Activated T-helper 2 cell treated with anti-CD3 and anti-CD28 coated beads, Interferon-gamma antibody, Interleukin-2, Interleukin-4, amounts not matched to agents 10 μg/mL and 5 μg/mL and 100 μg/mL, durations not matched to agents 14 hours and 24 hours and 36 hours (primary cell): ENCODE data around the gene FLNB. TPM values are rescaled to one million over a fixed set of nuclear protein-coding genes. Genes with fewer than 3 reads are reported as not detected.

Source experiments
- DNase-seq: peaks from one replicate; pipeline ENCODE4 v3.0.0; 2021; ENCODE audit warnings: low spot score
- H3K27ac Mint-ChIP-seq: one replicate; pipeline ENCODE4 v1.8.0; 2021; ENCODE audit warnings: mixed read lengths
- H3K27me3 Mint-ChIP-seq: one replicate; pipeline ENCODE4 v1.8.0; 2021; ENCODE audit warnings: low read depth, mixed read lengths
- H3K36me3 Mint-ChIP-seq: one replicate; pipeline ENCODE4 v1.8.0; 2021; ENCODE audit warnings: low read depth, mixed read lengths
- H3K4me1 Mint-ChIP-seq: one replicate; pipeline ENCODE4 v1.8.0; 2021; ENCODE audit warnings: low read depth, mixed read lengths
- H3K4me3 Mint-ChIP-seq: one replicate; pipeline ENCODE4 v1.8.0; 2021; ENCODE audit warnings: low read depth, mild to moderate bottlenecking, moderate library complexity, mixed read lengths
- H3K9me3 Mint-ChIP-seq: one replicate; pipeline ENCODE4 v1.8.0; 2021; ENCODE audit warnings: mixed read lengths
- intact Hi-C: fragments of 100-400 bp; cut with micrococcal nuclease; formaldehyde crosslinking; loops from one replicate; pipeline ENCODE4 v1.15.1; 2023
- total RNA-seq: library from RNA; stranded (reverse); gene quantifications from 2 replicates; pipeline ENCODE4 v1.2.3, GENCODE V29; 2022

The FLNB gene
- total RNA-seq, 1 donor from 2014 or later: 35.6 TPM

- no peak for DNase-seq
- intact Hi-C loops: no loop called here
- no peaks in the 10 kb centered on the region for H3K9me3 Mint-ChIP-seq
- H3K27me3 Mint-ChIP-seq: no peaks in the 10 kb centered on the region
- H3K4me3 Mint-ChIP-seq: no peak overlapping the region
- H3K36me3 Mint-ChIP-seq: peaks cover 63% of the 10 kb centered on the region
- H3K27ac Mint-ChIP-seq: no peak overlapping the region
- peaks cover 2% of the 10 kb centered on the region for H3K4me1 Mint-ChIP-seq
Measured at GRCh38 chr3:58124387-58124786, 116.2 kb downstream of the FLNB start.

DNA sequence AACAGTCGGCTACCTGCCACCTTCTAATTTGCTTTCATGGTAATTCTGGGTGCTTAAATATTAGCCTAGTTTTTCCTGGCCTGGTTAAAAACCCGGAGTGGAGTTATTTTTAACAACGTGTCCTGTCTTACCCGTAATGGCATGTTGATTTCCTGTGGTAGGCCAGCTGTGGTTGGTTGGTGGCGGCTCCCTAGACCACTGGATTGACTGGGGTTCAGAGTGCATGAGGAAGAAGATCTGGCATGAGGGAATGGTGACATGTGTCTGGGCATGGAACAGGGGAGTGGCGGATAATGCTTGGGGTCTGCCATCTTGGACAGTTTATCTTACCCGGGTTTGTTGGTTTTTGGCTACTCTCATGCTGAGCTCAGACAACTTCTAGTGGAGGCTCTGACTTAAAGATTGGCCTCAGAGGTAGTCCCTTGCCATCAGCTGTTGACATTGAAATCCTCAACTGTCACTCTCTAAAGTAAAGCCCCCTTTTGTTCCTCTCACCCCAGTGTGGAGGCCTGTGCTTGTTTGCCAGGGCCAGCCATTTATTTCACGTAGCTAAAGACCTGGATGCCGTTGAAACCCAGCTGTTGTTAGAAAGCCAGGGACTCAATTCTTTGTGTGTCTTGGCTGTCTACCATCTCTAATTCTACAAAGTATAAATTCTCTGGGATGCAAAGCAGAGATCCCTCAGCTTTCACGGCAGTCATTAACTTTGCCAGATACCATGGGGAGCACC, 121.0 kb downstream of the FLNB start:
- Mint-ChIP-seq H3K4me1 (peaks cover 2% of the 10 kb centered on the region), H3K4me3 (no peak overlapping the region), H3K27ac (no peak overlapping the region), H3K36me3 (peaks cover 52% of the 10 kb centered on the region), H3K27me3 (no peaks in the 10 kb centered on the region), H3K9me3 (no peaks in the 10 kb centered on the region)
- DNase-seq: no peak
- intact Hi-C loops: no loop called here

GRCh38 chr3:58130591-58130990, 122.4 kb downstream of the FLNB start:
- H3K27ac Mint-ChIP-seq: no peak overlapping the region
- intact Hi-C loops: no loop called here
- no peaks in the 10 kb centered on the region for H3K27me3 Mint-ChIP-seq
- H3K4me3 Mint-ChIP-seq: no peak overlapping the region
- H3K4me1 Mint-ChIP-seq: peaks cover 2% of the 10 kb centered on the region
- no peaks in the 10 kb centered on the region for H3K9me3 Mint-ChIP-seq
- DNase-seq: no peak
- H3K36me3 Mint-ChIP-seq: peaks cover 44% of the 10 kb centered on the region

GRCh38 chr3:58131101-58131825, 123.0 kb downstream of the FLNB start:
- intact Hi-C loops: no loop called here
- Mint-ChIP-seq H3K27me3 (no peaks in the 10 kb centered on the region), H3K36me3 (peaks cover 44% of the 10 kb centered on the region), H3K27ac (no peak overlapping the region), H3K4me1 (peaks cover 2% of the 10 kb centered on the region), H3K9me3 (no peaks in the 10 kb centered on the region), H3K4me3 (no peak overlapping the region)
- no peak for DNase-seq

DNA sequence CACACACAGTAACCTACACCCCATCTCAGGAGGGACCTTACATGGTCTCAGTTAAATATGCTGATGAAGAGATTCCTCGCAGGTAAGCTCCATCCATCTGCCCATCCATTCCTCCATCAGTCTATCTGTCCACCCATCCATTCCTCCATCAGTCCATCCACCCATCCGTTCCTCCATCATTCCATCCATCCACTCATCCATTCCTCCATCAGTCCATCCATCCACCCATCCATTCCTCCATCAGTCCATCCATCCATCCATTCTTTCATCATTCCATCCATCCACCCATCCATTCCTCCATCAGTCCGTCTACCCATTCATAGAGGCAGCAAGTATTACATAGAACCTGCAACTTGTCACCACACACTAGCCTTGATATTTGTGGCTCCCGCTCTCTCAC, 124.6 kb downstream of the FLNB start:
- peaks cover 40% of the 10 kb centered on the region for H3K36me3 Mint-ChIP-seq
- intact Hi-C loops: no loop called here

GRCh38 chr3:58134468-58134867, 126.2 kb downstream of the FLNB start:
- no peak for DNase-seq
- no peaks in the 10 kb centered on the region for H3K27me3 Mint-ChIP-seq
- H3K9me3 Mint-ChIP-seq: no peaks in the 10 kb centered on the region
- no peaks in the 10 kb centered on the region for H3K4me1 Mint-ChIP-seq
- no peak overlapping the region for H3K4me3 Mint-ChIP-seq
- no peak overlapping the region for H3K27ac Mint-ChIP-seq
- H3K36me3 Mint-ChIP-seq: peaks cover 38% of the 10 kb centered on the region
- intact Hi-C loops: no loop called here

More for the DNA sequence above, 124.6 kb downstream of the FLNB start:
- DNase-seq: no peak
- Mint-ChIP-seq H3K27ac (no peak overlapping the region), H3K4me1 (peaks cover 2% of the 10 kb centered on the region), H3K27me3 (no peaks in the 10 kb centered on the region), H3K4me3 (no peak overlapping the region), H3K9me3 (no peaks in the 10 kb centered on the region)

DNA sequence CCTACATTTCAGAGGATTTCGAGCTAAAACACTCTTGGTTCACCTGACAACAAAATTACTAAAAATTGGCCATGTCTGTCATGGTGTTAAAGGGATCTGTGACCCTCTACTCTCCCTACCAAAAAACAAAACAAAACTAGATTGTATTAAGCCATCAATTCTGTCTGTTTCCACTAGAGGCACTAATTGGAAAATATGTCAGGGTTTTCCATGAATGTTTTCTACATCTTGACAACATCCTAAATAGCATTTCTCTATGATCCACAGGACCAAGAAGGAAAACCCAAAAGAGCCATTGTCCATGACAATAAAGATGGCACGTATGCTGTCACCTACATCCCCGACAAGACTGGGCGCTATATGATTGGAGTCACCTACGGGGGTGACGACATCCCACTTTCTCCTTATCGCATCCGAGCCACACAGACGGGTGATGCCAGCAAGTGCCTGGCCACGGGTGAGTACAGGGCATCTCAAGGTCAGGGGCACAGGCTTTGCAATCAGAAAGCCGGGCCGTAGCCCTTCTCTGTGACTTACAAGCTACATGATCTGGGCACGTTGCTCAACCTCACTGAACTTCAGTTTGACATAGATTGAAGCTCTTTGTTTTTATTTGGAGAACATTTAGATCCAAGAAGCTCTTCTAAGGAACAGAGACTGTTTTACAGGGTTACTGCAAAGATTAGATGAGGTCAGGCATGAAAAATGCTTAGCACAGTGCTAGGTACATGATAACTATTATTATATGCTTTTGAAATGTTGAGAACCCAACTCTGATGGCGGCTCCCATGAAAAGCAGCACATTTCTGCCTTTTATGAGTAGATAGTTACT, 127.7 kb downstream of the FLNB start:
- no peak overlapping the region for H3K27ac Mint-ChIP-seq
- intact Hi-C loops: no loop called here
- no peak for DNase-seq
- no peaks in the 10 kb centered on the region for H3K27me3 Mint-ChIP-seq
- peaks cover 43% of the 10 kb centered on the region for H3K36me3 Mint-ChIP-seq
- no peaks in the 10 kb centered on the region for H3K4me1 Mint-ChIP-seq
- H3K9me3 Mint-ChIP-seq: no peaks in the 10 kb centered on the region
- no peak overlapping the region for H3K4me3 Mint-ChIP-seq

DNA sequence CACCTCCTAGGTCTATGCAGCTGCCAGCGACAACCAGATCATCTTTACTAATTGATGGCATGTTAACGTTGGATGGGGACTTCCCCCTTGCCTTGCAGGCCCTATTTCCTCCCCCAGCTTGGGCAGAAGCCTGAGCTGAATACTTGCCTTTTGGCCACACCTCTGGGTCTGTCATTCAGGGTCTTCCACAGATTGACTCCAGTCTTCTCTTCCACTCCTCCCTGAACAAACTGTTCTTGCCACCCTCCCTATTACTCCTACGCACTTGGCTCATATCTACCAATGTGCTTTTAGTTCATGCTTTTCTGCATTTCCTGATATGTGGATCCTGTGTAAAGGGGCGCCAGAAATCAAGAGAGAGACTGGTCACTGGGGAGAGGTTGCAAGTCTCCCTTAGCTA, 129.1 kb downstream of the FLNB start:
- Mint-ChIP-seq H3K9me3 (no peaks in the 10 kb centered on the region), H3K27me3 (no peaks in the 10 kb centered on the region), H3K4me1 (no peaks in the 10 kb centered on the region), H3K4me3 (no peak overlapping the region), H3K36me3 (peaks cover 43% of the 10 kb centered on the region), H3K27ac (no peak overlapping the region)
- intact Hi-C loops: no loop called here
- DNase-seq: no peak

GRCh38 chr3:58141766-58142345, 133.6 kb downstream of the FLNB start:
- Mint-ChIP-seq H3K27ac (no peak overlapping the region), H3K4me1 (no peaks in the 10 kb centered on the region), H3K36me3 (peaks cover 19% of the 10 kb centered on the region), H3K4me3 (no peak overlapping the region), H3K27me3 (no peaks in the 10 kb centered on the region), H3K9me3 (no peaks in the 10 kb centered on the region)
- no peak for DNase-seq
- intact Hi-C loops: no loop called here

- Mint-ChIP-seq H3K27me3 (no peaks in the 10 kb centered on the region), H3K4me1 (no peaks in the 10 kb centered on the region), H3K9me3 (no peaks in the 10 kb centered on the region), H3K36me3 (peaks cover 16% of the 10 kb centered on the region), H3K27ac (no peak overlapping the region), H3K4me3 (no peak overlapping the region)
- intact Hi-C loops: no loop called here
- DNase-seq: no peak
Measured at GRCh38 chr3:58143417-58144055, 135.3 kb downstream of the FLNB start.

GRCh38 chr3:58144478-58145325, 136.5 kb downstream of the FLNB start:
- DNase-seq: no peak
- no peaks in the 10 kb centered on the region for H3K4me1 Mint-ChIP-seq
- H3K27me3 Mint-ChIP-seq: no peaks in the 10 kb centered on the region
- no peak overlapping the region for H3K27ac Mint-ChIP-seq
- H3K9me3 Mint-ChIP-seq: no peaks in the 10 kb centered on the region
- H3K4me3 Mint-ChIP-seq: no peak overlapping the region
- intact Hi-C loops: no loop called here
- H3K36me3 Mint-ChIP-seq: peaks cover 18% of the 10 kb centered on the region

GRCh38 chr3:58148049-58148448, 139.8 kb downstream of the FLNB start:
- Mint-ChIP-seq H3K27ac (no peak overlapping the region), H3K4me3 (no peak overlapping the region), H3K4me1 (no peaks in the 10 kb centered on the region), H3K27me3 (no peaks in the 10 kb centered on the region), H3K36me3 (peaks cover 22% of the 10 kb centered on the region), H3K9me3 (no peaks in the 10 kb centered on the region)
- DNase-seq: no peak
- intact Hi-C loops: no loop called here
